Lower lobe of right lung (tissue), 2 donors: ENCODE data around the gene CTNNA2. TPM values are rescaled to one million over a fixed set of nuclear protein-coding genes. Genes with fewer than 3 reads are reported as not detected.

Experiments used
- ATAC-seq, 2 donors: fragments of 200-7000 bp; cut with Tn5 transposase; one replicate each; pipeline ENCODE4 v1.9.1; 2020 to 2022; ENCODE audit warnings: mild to moderate bottlenecking in 2 of 2, moderate library complexity in 2 of 2
- DNase-seq: peaks from one replicate; pipeline ENCODE4 v3.0.0-alpha.2; 2020
- H3K27ac ChIP-seq: fragments of 200-600 bp; one replicate; pipeline ENCODE4 v1.8.0; 2022
- H3K27me3 ChIP-seq: fragments of 200-600 bp; one replicate; pipeline ENCODE4 v1.8.0; 2022; ENCODE audit warnings: low read depth
- H3K36me3 ChIP-seq: fragments of 200-600 bp; one replicate; pipeline ENCODE4 v1.8.0; 2022; ENCODE audit warnings: mild to moderate bottlenecking
- H3K4me1 ChIP-seq: fragments of 200-600 bp; one replicate; pipeline ENCODE4 v1.8.0; 2022
- H3K4me3 ChIP-seq: fragments of 200-600 bp; one replicate; pipeline ENCODE4 v1.8.0; 2022; ENCODE audit warnings: mild to moderate bottlenecking
- H3K9me3 ChIP-seq: fragments of 200-600 bp; one replicate; pipeline ENCODE4 v1.8.0; 2022
- intact Hi-C: fragments of 100-400 bp; cut with DNase I; formaldehyde crosslinking; loops from one replicate; pipeline ENCODE4 v1.11.0; 2022
- total RNA-seq: library from RNA; stranded (reverse); fragmentation: NEBNext Ultra II Directional; extraction: Animal tissue kit (Norgen Biotek cat#: 25700); gene quantifications from one replicate; pipeline ENCODE4 v1.2.1, GENCODE V29; 2021
- TF ChIP-seq, protein P1 (sequence below): fragments of 200-600 bp; IDR thresholded peaks from one replicate; pipeline ENCODE4 v1.8.0; 2022; ENCODE audit warnings: antibody characterized with exemption, mild to moderate bottlenecking
- donor health status: DM: no; HTN: yes; CAD: no; lungs with severe emphysema.

The CTNNA2 gene
- total RNA-seq, 1 donor from 2014 or later: not detected

DNA sequence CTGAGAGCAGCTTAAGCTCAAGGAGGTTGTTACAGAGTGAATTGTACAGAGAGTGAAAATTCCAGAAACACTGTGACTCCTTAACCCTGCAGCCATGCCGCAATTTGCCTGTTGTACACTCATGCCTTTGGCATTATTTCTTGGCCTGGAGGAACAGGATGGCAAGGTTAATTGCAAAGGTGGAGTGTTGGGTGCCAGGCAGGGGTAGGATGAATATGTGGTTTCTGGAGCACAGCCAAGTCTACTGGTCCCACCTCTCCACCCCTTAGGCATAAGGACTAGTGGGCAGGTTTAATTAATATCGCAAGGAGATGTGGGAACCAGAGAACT is 541.5 kb downstream of the CTNNA2 start:
- Histone ChIP-seq H3K4me3 (no peak overlapping the region), H3K9me3 (no peaks in the 10 kb centered on the region), H3K4me1 (no peaks in the 10 kb centered on the region), H3K27ac (no peak overlapping the region), H3K36me3 (no peaks in the 10 kb centered on the region), H3K27me3 (no peaks in the 10 kb centered on the region)
- intact Hi-C loops: no loop called here
- ATAC-seq (peak; percentile 77 to 85), DNase-seq (no peak)
- TF ChIP-seq, protein P1, sequence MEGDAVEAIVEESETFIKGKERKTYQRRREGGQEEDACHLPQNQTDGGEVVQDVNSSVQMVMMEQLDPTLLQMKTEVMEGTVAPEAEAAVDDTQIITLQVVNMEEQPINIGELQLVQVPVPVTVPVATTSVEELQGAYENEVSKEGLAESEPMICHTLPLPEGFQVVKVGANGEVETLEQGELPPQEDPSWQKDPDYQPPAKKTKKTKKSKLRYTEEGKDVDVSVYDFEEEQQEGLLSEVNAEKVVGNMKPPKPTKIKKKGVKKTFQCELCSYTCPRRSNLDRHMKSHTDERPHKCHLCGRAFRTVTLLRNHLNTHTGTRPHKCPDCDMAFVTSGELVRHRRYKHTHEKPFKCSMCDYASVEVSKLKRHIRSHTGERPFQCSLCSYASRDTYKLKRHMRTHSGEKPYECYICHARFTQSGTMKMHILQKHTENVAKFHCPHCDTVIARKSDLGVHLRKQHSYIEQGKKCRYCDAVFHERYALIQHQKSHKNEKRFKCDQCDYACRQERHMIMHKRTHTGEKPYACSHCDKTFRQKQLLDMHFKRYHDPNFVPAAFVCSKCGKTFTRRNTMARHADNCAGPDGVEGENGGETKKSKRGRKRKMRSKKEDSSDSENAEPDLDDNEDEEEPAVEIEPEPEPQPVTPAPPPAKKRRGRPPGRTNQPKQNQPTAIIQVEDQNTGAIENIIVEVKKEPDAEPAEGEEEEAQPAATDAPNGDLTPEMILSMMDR: no peak

DNA sequence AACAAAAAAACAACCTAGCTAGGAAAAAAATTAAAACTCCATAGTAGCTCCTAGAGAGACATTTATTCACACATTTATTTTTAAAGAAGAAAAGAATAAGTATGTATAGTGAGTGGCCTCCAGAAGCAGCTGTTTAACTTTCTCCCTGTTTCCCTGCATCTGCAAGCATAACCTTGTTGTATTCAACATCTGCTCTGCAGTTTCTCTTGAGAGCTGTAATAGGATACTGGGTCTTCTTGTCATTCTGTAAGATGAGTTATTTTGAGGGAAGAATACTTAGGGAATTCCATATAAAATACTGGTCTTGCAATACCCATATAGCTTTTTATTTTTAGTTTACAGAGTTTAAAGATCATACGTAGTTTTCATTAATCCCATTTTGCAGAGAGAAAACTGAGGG is 545.1 kb downstream of the CTNNA2 start:
- Histone ChIP-seq H3K36me3 (no peaks in the 10 kb centered on the region), H3K9me3 (no peaks in the 10 kb centered on the region), H3K4me1 (no peaks in the 10 kb centered on the region), H3K27me3 (no peaks in the 10 kb centered on the region), H3K27ac (no peak overlapping the region), H3K4me3 (no peak overlapping the region)
- ATAC-seq: no peak
- no peak for DNase-seq
- intact Hi-C loops: no loop called here
- TF ChIP-seq, protein P1: no peak

DNA sequence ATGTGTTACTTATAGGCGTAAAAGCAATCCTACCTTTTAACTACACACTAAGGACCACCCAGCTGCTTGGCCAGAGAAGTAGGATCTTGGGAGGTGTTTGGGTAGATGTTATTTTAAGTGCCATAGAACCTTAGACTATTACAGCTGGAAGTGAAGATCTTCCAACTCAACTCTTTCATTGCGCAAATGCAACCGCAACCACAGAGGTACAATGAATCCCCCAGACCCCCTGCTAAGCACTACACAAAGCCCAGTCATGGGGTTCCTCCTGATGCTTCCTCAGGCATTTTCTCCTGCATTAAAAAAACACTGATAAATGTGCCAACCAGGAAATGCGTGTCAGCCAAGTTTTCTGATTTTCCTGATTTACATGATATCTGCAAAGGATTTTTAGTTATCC is 545.7 kb downstream of the CTNNA2 start:
- DNase-seq: no peak
- no peak overlapping the region for H3K27ac ChIP-seq
- intact Hi-C loops: no loop called here

DNA sequence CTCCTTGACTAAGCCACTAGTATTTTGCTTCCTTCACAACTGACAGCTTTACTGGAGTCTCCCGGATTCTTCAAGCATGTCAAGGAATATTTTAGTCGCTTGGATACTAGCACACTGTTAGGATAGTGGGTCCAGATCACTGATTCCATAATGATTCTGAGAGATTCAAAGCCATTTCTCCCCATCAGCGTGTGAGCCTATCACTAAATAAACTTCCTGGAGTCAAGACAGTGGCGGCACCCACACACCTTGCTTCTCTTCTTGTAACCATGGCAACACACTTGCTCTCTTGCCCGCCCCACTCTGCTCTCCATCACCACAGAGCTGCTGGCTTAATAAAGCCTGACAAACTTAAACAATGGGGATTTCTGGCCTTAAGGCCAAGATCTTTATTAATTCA is 546.6 kb downstream of the CTNNA2 start:
- intact Hi-C loops: no loop called here
- Histone ChIP-seq H3K36me3 (no peaks in the 10 kb centered on the region), H3K27ac (no peak overlapping the region), H3K27me3 (no peaks in the 10 kb centered on the region), H3K9me3 (no peaks in the 10 kb centered on the region), H3K4me3 (no peak overlapping the region), H3K4me1 (no peaks in the 10 kb centered on the region)
- ATAC-seq (no peak), DNase-seq (no peak)
- TF ChIP-seq, protein P1: no peak

More for the DNA sequence above, 545.7 kb downstream of the CTNNA2 start:
- H3K9me3 ChIP-seq: no peaks in the 10 kb centered on the region
- ATAC-seq: no peak
- TF ChIP-seq, protein P1: no peak
- H3K4me1 ChIP-seq: no peaks in the 10 kb centered on the region
- no peak overlapping the region for H3K4me3 ChIP-seq
- no peaks in the 10 kb centered on the region for H3K27me3 ChIP-seq
- no peaks in the 10 kb centered on the region for H3K36me3 ChIP-seq

DNA sequence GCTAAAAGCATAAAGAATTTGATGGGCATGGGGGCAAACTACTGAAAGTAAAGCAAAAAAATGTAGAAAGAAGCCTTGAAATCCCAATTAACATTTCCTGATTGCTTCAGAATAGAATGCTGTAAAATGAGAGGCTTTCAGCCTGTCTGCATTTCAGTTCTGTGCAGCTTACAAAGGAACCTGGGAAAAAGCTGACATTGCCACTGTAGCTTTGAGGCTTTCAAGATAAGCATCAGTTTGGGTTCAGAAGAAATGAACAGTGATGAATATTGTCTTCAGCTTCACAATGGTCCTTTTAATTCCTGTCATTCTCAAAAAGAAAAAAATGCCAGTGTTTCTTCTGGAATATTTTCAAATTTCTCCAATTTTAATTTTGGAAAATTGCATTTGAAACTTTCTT is 549.0 kb downstream of the CTNNA2 start:
- no peak for ATAC-seq

More for the DNA sequence above, 549.0 kb downstream of the CTNNA2 start:
- TF ChIP-seq, protein P1: no peak
- H3K4me3 ChIP-seq: no peak overlapping the region
- H3K4me1 ChIP-seq: no peaks in the 10 kb centered on the region
- H3K27ac ChIP-seq: no peak overlapping the region
- DNase-seq: no peak
- H3K9me3 ChIP-seq: no peaks in the 10 kb centered on the region
- no peaks in the 10 kb centered on the region for H3K36me3 ChIP-seq
- intact Hi-C loops: no loop called here
- no peaks in the 10 kb centered on the region for H3K27me3 ChIP-seq
